Measurements from ENCODE around the gene CA10. TPM values are rescaled to one million over a fixed set of nuclear protein-coding genes. Genes with fewer than 3 reads are reported as not detected.

CA10 gene
- total RNA-seq, 4 donors from 2014 or later, result not detected

GRCh38 chr17:51607512-51607911, 551.0 kb downstream of the CA10 start:
- no peak for TF ChIP-seq CTCF (IDR thresholded peaks at IDR 0.05; ENCODE audit: low read depth)

DNA sequence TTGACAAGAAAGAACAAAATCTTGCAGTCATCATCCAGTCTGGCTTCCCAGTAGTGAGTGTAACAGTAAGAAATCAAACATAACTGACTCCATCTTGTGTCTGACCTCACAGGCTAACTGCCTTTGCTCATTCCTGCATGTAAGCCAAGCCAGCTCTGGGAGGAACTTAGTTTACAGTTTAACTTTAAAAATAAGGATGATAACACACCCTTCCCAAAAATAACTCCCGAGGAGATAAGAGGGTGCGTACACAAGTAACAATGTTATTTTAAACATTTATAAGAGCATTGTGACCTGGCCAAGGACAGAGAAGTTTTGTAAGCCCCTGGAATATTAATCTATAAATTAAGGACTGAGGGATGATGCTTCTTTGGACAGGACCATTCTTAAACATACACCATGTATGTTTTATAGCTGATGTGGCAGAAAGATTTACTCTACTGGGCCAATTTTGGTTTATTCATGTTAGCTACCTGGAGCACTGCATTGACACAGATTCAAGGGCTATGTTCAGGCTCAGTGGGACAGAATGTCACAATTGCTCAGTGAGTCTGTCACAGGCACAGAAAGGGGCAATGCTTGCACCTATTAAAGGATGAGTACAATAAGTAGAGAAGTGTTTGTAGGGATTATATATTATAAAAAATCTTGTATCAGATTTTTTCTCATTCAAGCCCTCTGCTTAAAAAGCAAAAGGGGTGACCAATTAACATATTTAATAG, 554.1 kb downstream of the CA10 start:
- no peak for TF ChIP-seq CTCF (IDR thresholded peaks at IDR 0.05; ENCODE audit: low read depth)

GRCh38 chr17:51601622-51602261, 556.8 kb downstream of the CA10 start:
- TF ChIP-seq CTCF (IDR thresholded peaks at IDR 0.05; ENCODE audit: low read depth), result no peak

DNA sequence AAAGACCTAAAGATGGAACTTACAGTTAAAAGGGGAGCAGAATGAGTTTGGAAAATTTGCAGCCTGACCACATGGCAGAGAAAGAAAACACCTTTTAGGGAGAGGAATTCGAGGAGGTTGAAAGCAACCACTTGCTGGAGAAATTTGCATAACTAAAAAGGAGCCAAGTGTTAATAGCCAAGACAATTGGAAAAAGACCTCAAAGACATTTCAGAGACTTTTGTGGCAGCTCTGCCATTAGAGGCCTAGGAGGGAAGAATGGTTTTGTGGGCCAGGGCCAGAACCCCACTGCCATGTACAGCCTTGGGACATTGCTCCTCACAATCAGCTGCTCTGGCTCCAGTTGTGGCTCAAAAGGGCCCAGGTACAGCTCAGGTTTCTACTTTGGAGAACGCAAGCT, 559.7 kb downstream of the CA10 start:
- TF ChIP-seq CTCF (IDR thresholded peaks at IDR 0.05; ENCODE audit: low read depth), result no peak

DNA sequence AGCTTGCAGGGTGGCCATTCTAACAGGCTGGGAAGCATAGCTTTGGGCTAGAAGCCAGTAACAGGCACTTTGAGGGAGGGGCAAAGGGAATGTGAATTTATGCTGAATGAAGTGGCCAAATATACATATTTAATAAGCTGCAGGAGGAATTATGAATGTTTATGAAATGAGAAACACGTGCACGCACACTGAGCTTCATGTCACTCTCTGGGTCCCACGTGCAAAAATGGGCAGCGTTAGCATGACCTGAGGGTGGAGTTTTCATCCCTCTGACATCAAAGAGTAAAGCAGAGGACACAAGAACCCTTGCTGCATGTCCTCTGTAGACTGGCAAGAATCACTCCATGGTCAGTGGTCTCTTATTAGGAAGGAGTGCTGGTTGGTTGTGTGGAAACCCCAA, 561.2 kb downstream of the CA10 start:
- TF ChIP-seq CTCF (IDR thresholded peaks at IDR 0.05; ENCODE audit: low read depth), result no peak

GRCh38 chr17:51595826-51596398, 562.6 kb downstream of the CA10 start:
- TF ChIP-seq CTCF (IDR thresholded peaks at IDR 0.05; ENCODE audit: low read depth), result no peak

DNA sequence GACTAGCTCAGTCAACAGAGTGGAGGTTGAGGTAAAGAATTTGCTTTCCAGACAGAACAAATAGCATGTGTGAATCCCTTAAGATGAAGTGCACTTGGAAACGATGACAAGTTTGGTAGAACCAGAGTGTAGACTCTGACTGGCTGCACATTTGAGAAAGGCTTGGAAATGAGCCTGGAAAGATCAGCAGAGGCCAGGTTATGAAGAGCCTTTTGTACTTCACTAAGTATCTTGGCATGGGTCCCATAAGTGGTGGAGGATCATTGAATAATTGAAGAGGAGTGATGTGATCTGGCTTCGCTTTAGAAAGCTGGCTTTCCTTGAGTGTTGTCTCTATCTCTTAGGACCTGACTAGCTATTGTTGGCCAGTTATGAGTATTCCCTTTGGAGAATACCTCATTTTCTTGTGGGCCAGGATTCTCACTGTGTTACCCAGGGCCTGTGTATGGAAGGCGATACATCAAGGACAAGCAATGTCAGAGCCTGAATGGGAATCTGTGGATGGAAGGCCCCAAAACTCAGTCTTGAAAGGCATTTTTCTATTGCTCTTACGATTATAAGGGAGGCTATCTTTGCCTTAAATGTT, 568.4 kb downstream of the CA10 start:
- no peak for TF ChIP-seq CTCF (IDR thresholded peaks at IDR 0.05; ENCODE audit: low read depth)

Measured in subcutaneous adipose tissue (tissue), 4 donors.